Keratinocyte (primary cell): Measurements from ENCODE around the gene IL22RA1.

Experiments used
- EZH2 ChIP-seq: IDR thresholded peaks from one replicate; pipeline ENCODE4 v1.6.1; 2012; ENCODE audit warnings: inconsistent platforms, mild to moderate bottlenecking, low read length, moderate library complexity
- TF ChIP-seq, protein P1 (sequence below), 3 experiments: IDR thresholded peaks in 1 of 3; conservative IDR thresholded peaks in 1 of 3; optimal IDR thresholded peaks in 1 of 3; 2 replicates in 2 of 3; 3 replicates in 1 of 3; pipeline versions ENCODE3 to v1.5.1; 2011; ENCODE audit warnings: low read length in 3 of 3, mild to moderate bottlenecking in 3 of 3, moderate library complexity in 2 of 3, control low read depth in 1 of 3, inconsistent platforms in 1 of 3; ENCODE audit not compliant: insufficient read depth in 2 of 3; ENCODE audit errors: extremely low read depth in 1 of 3

DNA sequence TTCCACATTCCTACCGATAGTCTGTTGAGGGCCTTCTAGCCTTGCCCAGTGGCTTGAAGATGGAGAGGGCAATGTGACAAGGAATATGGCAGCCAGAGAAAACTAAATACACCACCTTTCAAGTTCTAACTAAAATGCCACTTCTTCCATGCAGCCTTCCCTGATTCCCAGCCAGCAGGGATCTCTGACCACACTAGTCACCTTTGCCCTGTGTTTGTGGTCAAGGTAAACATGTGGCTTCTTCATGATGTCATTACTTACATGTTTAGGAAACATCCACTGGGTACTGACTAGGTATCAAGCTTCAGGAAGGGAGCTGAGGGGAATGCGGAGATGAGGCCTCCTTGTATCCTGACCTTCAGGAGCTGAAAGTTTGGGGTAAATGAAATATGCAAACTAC is 22.6 kb upstream of the IL22RA1 start:
- TF ChIP-seq, protein P1, sequence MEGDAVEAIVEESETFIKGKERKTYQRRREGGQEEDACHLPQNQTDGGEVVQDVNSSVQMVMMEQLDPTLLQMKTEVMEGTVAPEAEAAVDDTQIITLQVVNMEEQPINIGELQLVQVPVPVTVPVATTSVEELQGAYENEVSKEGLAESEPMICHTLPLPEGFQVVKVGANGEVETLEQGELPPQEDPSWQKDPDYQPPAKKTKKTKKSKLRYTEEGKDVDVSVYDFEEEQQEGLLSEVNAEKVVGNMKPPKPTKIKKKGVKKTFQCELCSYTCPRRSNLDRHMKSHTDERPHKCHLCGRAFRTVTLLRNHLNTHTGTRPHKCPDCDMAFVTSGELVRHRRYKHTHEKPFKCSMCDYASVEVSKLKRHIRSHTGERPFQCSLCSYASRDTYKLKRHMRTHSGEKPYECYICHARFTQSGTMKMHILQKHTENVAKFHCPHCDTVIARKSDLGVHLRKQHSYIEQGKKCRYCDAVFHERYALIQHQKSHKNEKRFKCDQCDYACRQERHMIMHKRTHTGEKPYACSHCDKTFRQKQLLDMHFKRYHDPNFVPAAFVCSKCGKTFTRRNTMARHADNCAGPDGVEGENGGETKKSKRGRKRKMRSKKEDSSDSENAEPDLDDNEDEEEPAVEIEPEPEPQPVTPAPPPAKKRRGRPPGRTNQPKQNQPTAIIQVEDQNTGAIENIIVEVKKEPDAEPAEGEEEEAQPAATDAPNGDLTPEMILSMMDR (optimal IDR thresholded peaks at IDR 0.05 in 1 of 3, IDR thresholded peaks at IDR 0.05 in 1 of 3, conservative IDR thresholded peaks at IDR 0.05 in 1 of 3; ENCODE audit: extremely low read depth in 1 of 3, insufficient read depth in 2 of 3, low read length in 3 of 3) = no peak
- no peak for TF ChIP-seq EZH2
